IMR-90 (cell line): ENCODE measurements around the gene IL12RB2. TPM values are rescaled to one million over a fixed set of nuclear protein-coding genes. Genes with fewer than 3 reads are reported as not detected.

Source experiments
- ATAC-seq: fragments of 200-7000 bp; cut with Tn5 transposase; 2 replicates; pipeline ENCODE4 v1.9.1; 2020; ENCODE audit warnings: low read depth, mild to moderate bottlenecking, moderate library complexity
- BruUV-seq: library from RNA; stranded (reverse); fragments of 400-500 nt; replicated peaks from 2 replicates; lab custom pipeline; 2021; lab: Mats Ljungman, UMichigan
- CTCF ChIA-PET: fragments of 300-600 bp; formaldehyde crosslinking; extraction: SDS; loops from one replicate; lab custom pipeline; 2021; ENCODE audit warnings: antibody characterized with exemption; lab: Yijun Ruan, JAX
- POLR2A ChIA-PET: fragments of 300-600 bp; sonication (Branson Sonifier 250); formaldehyde crosslinking; loops from one replicate; lab custom pipeline; 2022; ENCODE audit warnings: antibody characterized with exemption; ENCODE audit not compliant: unreplicated experiment; lab: Charles Lee
- DNase-seq: peaks from one replicate; pipeline ENCODE4 v3.0.0; 2013
- H2AFZ ChIP-seq: replicated peaks from 2 replicates; pipeline ENCODE3; 2013; ENCODE audit warnings: low read length, mild to moderate bottlenecking; ENCODE audit not compliant: poor library complexity
- H2AK5ac ChIP-seq: 2 replicates; pipeline ENCODE4 v1.6.1; 2013; ENCODE audit warnings: low read depth, low read length, inconsistent platforms
- H2AK9ac ChIP-seq: replicated peaks from 2 replicates; pipeline ENCODE3; 2013; ENCODE audit warnings: mild to moderate bottlenecking, low read depth, low read length, moderate library complexity; ENCODE audit not compliant: poor library complexity
- H2BK120ac ChIP-seq: 2 replicates; pipeline ENCODE4 v1.6.1; 2013; ENCODE audit warnings: low read depth, low read length, inconsistent platforms
- H2BK15ac ChIP-seq: 3 replicates; pipeline ENCODE4 v1.6.1; 2013; ENCODE audit warnings: low read depth, low read length, inconsistent platforms
- H2BK20ac ChIP-seq: 2 replicates; pipeline ENCODE4 v1.6.1; 2013; ENCODE audit warnings: low read depth, mild to moderate bottlenecking, inconsistent platforms, low read length, moderate library complexity
- H2BK5ac ChIP-seq: 2 replicates; pipeline ENCODE4 v1.6.1; 2013; ENCODE audit warnings: mild to moderate bottlenecking, low read depth, low read length, inconsistent platforms; ENCODE audit not compliant: poor library complexity, severe bottlenecking
- H3K14ac ChIP-seq: replicated peaks from 2 replicates; pipeline ENCODE4 v1.6.1; 2013; ENCODE audit warnings: low read depth, low read length, inconsistent platforms
- H3K18ac ChIP-seq: 2 replicates; pipeline ENCODE4 v1.6.1; 2013; ENCODE audit warnings: low read depth, low read length, control low read depth
- H3K23ac ChIP-seq: 2 replicates; pipeline ENCODE4 v1.6.1; 2013; ENCODE audit warnings: low read depth, low read length, inconsistent platforms
- H3K27ac ChIP-seq: 2 replicates; pipeline ENCODE4 v1.5.1; 2013; ENCODE audit warnings: mild to moderate bottlenecking, control low read depth, low read length; ENCODE audit not compliant: insufficient read depth
- H3K27me3 ChIP-seq: 2 replicates; pipeline ENCODE4 v1.6.1; 2013; ENCODE audit warnings: low read length; ENCODE audit not compliant: control insufficient read depth, insufficient read depth
- H3K36me3 ChIP-seq: 2 replicates; pipeline ENCODE4 v1.6.1; 2013; ENCODE audit warnings: low read length, mixed read lengths; ENCODE audit not compliant: control insufficient read depth, insufficient read depth
- H3K4ac ChIP-seq: 2 replicates; pipeline ENCODE4 v1.6.1; 2013; ENCODE audit warnings: low read depth, low read length, inconsistent platforms
- H3K4me1 ChIP-seq: 2 replicates; pipeline ENCODE4 v1.6.1; 2013; ENCODE audit warnings: low read length, mixed read lengths; ENCODE audit not compliant: control insufficient read depth, insufficient read depth
- H3K4me2 ChIP-seq: 2 replicates; pipeline ENCODE4 v1.6.1; 2013; ENCODE audit warnings: low read depth, mild to moderate bottlenecking, control low read depth, low read length, moderate library complexity
- H3K4me3 ChIP-seq: 2 replicates; pipeline ENCODE4 v1.5.1; 2013; ENCODE audit warnings: low read depth, mild to moderate bottlenecking, control low read depth, low read length, moderate library complexity; ENCODE audit not compliant: insufficient read depth
- H3K56ac ChIP-seq: 2 replicates; pipeline ENCODE4 v1.6.1; 2013; ENCODE audit warnings: low read length, inconsistent platforms; ENCODE audit not compliant: insufficient read depth; ENCODE audit errors: extremely low read depth
- H3K79me1 ChIP-seq, 2 experiments: 2 replicates each; pipeline ENCODE4 v1.6.1; 2013; ENCODE audit warnings: low read length in 2 of 2, inconsistent platforms in 1 of 2, low read depth in 1 of 2
- H3K9ac ChIP-seq: 2 replicates; pipeline ENCODE4 v1.6.1; 2013; ENCODE audit warnings: low read depth, low read length, control low read depth
- H3K9me1 ChIP-seq: 2 replicates; pipeline ENCODE4 v1.6.1; 2013; ENCODE audit warnings: low read length, inconsistent platforms; ENCODE audit not compliant: insufficient read depth
- H3K9me3 ChIP-seq: 2 replicates; pipeline ENCODE4 v1.6.1; 2013; ENCODE audit warnings: low read length; ENCODE audit not compliant: control insufficient read depth, insufficient read depth
- H4K20me1 ChIP-seq: 2 replicates; pipeline ENCODE4 v1.6.1; 2013; ENCODE audit warnings: low read length, inconsistent platforms; ENCODE audit not compliant: insufficient read depth
- H4K5ac ChIP-seq: 2 replicates; pipeline ENCODE4 v1.6.1; 2013; ENCODE audit warnings: mild to moderate bottlenecking, low read depth, low read length, control low read depth
- H4K8ac ChIP-seq, 2 experiments: 2 replicates each; pipeline ENCODE4 v1.6.1; 2013; ENCODE audit warnings: low read depth in 2 of 2, low read length in 2 of 2, control low read depth in 1 of 2, inconsistent platforms in 1 of 2
- H4K91ac ChIP-seq: 2 replicates; pipeline ENCODE4 v1.6.1; 2013; ENCODE audit warnings: low read depth, low read length, inconsistent platforms; ENCODE audit not compliant: insufficient read depth
- BHLHE40 ChIP-seq: fragments of 150-350 bp; IDR thresholded peaks from 2 replicates; pipeline ENCODE4 v1.6.1; 2016; ENCODE audit warnings: mild to moderate bottlenecking, low read depth, low read length
- CEBPB ChIP-seq: IDR thresholded peaks from 2 replicates; pipeline ENCODE4 v1.6.1; 2012; ENCODE audit warnings: low read depth, low read length, improper control_type of control experiment
- CHD1 ChIP-seq: IDR thresholded peaks from 2 replicates; pipeline ENCODE4 v1.6.1; 2012; ENCODE audit warnings: low read depth, low read length, improper control_type of control experiment
- ELK1 ChIP-seq: fragments of 150-350 bp; IDR thresholded peaks from 2 replicates; pipeline ENCODE4 v1.6.1; 2016; ENCODE audit warnings: low read depth, mild to moderate bottlenecking, low read length, moderate library complexity, borderline replicate concordance
- FOS ChIP-seq: fragments of 150-350 bp; IDR thresholded peaks from 2 replicates; pipeline ENCODE4 v1.6.1; 2016; ENCODE audit warnings: low read depth, low read length
- MAFK ChIP-seq: IDR thresholded peaks from 2 replicates; pipeline ENCODE4 v1.6.1; 2012; ENCODE audit warnings: low read depth, low read length, improper control_type of control experiment
- MAZ ChIP-seq: IDR thresholded peaks from 2 replicates; pipeline ENCODE4 v1.6.1; 2012; ENCODE audit warnings: low read depth, mild to moderate bottlenecking, low read length, improper control_type of control experiment, moderate library complexity, borderline replicate concordance
- MXI1 ChIP-seq: IDR thresholded peaks from 2 replicates; pipeline ENCODE4 v1.6.1; 2012; ENCODE audit warnings: low read depth, mild to moderate bottlenecking, low read length, moderate library complexity, borderline replicate concordance
- NFE2L2 ChIP-seq: fragments of 150-350 bp; IDR thresholded peaks from 2 replicates; pipeline ENCODE4 v1.6.1; 2016; ENCODE audit warnings: low read depth, mild to moderate bottlenecking, low read length
- POLR2A ChIP-seq: IDR thresholded peaks from 2 replicates; pipeline ENCODE4 v1.6.1; 2012; ENCODE audit warnings: mild to moderate bottlenecking, low read depth, low read length
- RAD21 ChIP-seq: IDR thresholded peaks from 2 replicates; pipeline ENCODE4 v1.6.1; 2012; ENCODE audit warnings: low read length, improper control_type of control experiment
- RCOR1 ChIP-seq: IDR thresholded peaks from 2 replicates; pipeline ENCODE4 v1.6.1; 2012; ENCODE audit warnings: mild to moderate bottlenecking, low read length, improper control_type of control experiment; ENCODE audit not compliant: insufficient replicate concordance
- RFX5 ChIP-seq: IDR thresholded peaks from 2 replicates; pipeline ENCODE4 v1.8.0; 2012; ENCODE audit warnings: low read depth, mild to moderate bottlenecking, low read length, moderate library complexity
- SMC3 ChIP-seq: fragments of 150-350 bp; IDR thresholded peaks from 2 replicates; pipeline ENCODE4 v1.6.1; 2016; ENCODE audit warnings: low read depth, mild to moderate bottlenecking, antibody characterized with exemption, low read length, moderate library complexity
- WGBS, 2 experiments: methylation state at CpG; one replicate each; pipeline versions ENCODE4 v1.1.5 to v1.1.7; 2013; ENCODE audit warnings: missing lambda C conversion rate in 2 of 2; ENCODE audit not compliant: insufficient read length in 1 of 2; ENCODE audit errors: extremely low coverage in 2 of 2; 5-methylcytosine and 5-hydroxymethylcytosine counted together
- dilution Hi-C: fragments of 300-500 bp; cut with HindIII; formaldehyde crosslinking; loops from one replicate; pipeline ENCODE4 v1.14.3; 2018; ENCODE audit warnings: low sequenced_read_pairs; ENCODE audit not compliant: unreplicated experiment
- in situ Hi-C: fragments of 300-500 bp; cut with MboI; formaldehyde crosslinking; loops from 3 replicates; pipeline ENCODE4 v1.14.3; 2019; ENCODE audit warnings: low sequenced_read_pairs, inconsistent platforms, mixed read lengths
- intact Hi-C: fragments of 100-400 bp; cut with micrococcal nuclease; formaldehyde crosslinking; loops from 2 replicates; pipeline ENCODE4 v1.10.0; 2022
- polyA plus RNA-seq, 3 experiments: library from polyadenylated mRNA; depleted of rRNA; stranded (reverse); fragments of >200 nt; gene quantifications; 2 replicates each; pipeline ENCODE4 v1.2.3, GENCODE V29; 2012; ENCODE audit warnings: low replicate concordance in 1 of 3
- total RNA-seq: library from RNA; depleted of rRNA; stranded (reverse); fragments of >200 nt; gene quantifications from 2 replicates; pipeline ENCODE4 v1.2.3, GENCODE V29; 2012
- TF ChIP-seq, protein P1 (sequence below): conservative IDR thresholded peaks from 2 replicates; pipeline ENCODE4 v1.5.1; 2012; ENCODE audit warnings: mild to moderate bottlenecking, low read depth, low read length, improper control_type of control experiment
- TF ChIP-seq, protein P2 (sequence below): fragments of 150-350 bp; IDR thresholded peaks from 2 replicates; pipeline ENCODE4 v1.6.1; 2017; ENCODE audit warnings: mild to moderate bottlenecking, antibody characterized with exemption, low read length, low read depth

Gene IL12RB2
- total and polyA plus RNA-seq, 2 of the 4 experiments (the other 2 are of a cell fraction), result not detected

DNA sequence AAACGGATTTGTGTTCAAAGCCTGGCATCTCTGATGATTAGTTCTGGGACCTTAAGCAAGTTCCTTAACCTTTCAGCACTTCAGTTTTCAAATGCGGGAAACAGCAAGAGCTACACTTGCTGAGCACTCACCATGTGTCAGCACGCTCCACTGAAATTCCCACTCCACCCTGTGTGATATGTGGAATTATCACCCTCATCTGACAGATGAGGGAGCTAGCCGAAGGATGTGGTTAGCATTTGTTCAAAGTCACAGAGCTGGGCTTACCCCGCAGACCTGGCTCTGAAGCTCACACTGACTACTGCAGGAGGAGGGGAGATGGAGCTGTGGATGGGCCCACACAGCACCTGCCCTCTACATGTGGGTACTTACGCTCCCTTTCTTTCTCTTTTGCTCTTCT, 29.1 kb downstream of the IL12RB2 start:
- ChIA-PET CTCF (interaction anchor here (0.8 kb wide), 2 partner anchors 10 to 12 kb away, joined by 3 read pairs; no protein-coding TSS in a partner anchor), POLR2A (no interaction called here)
- Histone ChIP-seq H3K79me1 (no peaks in the 10 kb centered on the region), H3K14ac (no peak overlapping the region), H4K20me1 (no peaks in the 10 kb centered on the region), H4K5ac (no peak overlapping the region), H3K9me1 (peaks cover 2% of the 10 kb centered on the region; the same call in 1 of the 2 replicates), H4K8ac (no peak overlapping the region), H2BK15ac (no peak overlapping the region), H3K9ac (no peak overlapping the region), H3K27me3 (peaks cover 1% of the 10 kb centered on the region; the same call in 1 of the 2 replicates), H3K4me2 (no peak overlapping the region), H3K56ac (no peak overlapping the region), H3K23ac (no peak overlapping the region), H3K9me3 (no peaks in the 10 kb centered on the region), H3K36me3 (no peaks in the 10 kb centered on the region), H2AK5ac (no peak overlapping the region), H2AFZ (no peak overlapping the region), H3K4me3 (no peak overlapping the region), H2BK5ac (no peak overlapping the region), H3K4ac (no peak overlapping the region), H4K91ac (no peak overlapping the region), H3K27ac (no peak overlapping the region), H2AK9ac (no peak overlapping the region), H2BK20ac (no peak overlapping the region), H2BK120ac (no peak overlapping the region), H3K4me1 (peaks cover 7% of the 10 kb centered on the region; the same call in 1 of the 2 replicates), H3K18ac (no peak overlapping the region)
- intact Hi-C loops, result no loop called here
- no CpG with 5 or more reads among the region's 6 CpGs for WGBS, 2 experiments
- ATAC-seq (no peak), DNase-seq (no peak)
- no peak for TF ChIP-seq FOS
- no peak for TF ChIP-seq SMC3
- TF ChIP-seq RFX5, result no peak
- no peak for TF ChIP-seq RCOR1
- TF ChIP-seq BHLHE40, result no peak
- TF ChIP-seq MAZ, result no peak
- TF ChIP-seq POLR2A, result no peak
- TF ChIP-seq CHD1, result no peak
- no peak for TF ChIP-seq CEBPB
- TF ChIP-seq RAD21, result no peak
- TF ChIP-seq, protein P1, sequence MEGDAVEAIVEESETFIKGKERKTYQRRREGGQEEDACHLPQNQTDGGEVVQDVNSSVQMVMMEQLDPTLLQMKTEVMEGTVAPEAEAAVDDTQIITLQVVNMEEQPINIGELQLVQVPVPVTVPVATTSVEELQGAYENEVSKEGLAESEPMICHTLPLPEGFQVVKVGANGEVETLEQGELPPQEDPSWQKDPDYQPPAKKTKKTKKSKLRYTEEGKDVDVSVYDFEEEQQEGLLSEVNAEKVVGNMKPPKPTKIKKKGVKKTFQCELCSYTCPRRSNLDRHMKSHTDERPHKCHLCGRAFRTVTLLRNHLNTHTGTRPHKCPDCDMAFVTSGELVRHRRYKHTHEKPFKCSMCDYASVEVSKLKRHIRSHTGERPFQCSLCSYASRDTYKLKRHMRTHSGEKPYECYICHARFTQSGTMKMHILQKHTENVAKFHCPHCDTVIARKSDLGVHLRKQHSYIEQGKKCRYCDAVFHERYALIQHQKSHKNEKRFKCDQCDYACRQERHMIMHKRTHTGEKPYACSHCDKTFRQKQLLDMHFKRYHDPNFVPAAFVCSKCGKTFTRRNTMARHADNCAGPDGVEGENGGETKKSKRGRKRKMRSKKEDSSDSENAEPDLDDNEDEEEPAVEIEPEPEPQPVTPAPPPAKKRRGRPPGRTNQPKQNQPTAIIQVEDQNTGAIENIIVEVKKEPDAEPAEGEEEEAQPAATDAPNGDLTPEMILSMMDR, result no peak
- no peak for TF ChIP-seq ELK1
- no peak for TF ChIP-seq MXI1
- TF ChIP-seq NFE2L2, result no peak
- TF ChIP-seq MAFK, result no peak
- TF ChIP-seq, protein P2, sequence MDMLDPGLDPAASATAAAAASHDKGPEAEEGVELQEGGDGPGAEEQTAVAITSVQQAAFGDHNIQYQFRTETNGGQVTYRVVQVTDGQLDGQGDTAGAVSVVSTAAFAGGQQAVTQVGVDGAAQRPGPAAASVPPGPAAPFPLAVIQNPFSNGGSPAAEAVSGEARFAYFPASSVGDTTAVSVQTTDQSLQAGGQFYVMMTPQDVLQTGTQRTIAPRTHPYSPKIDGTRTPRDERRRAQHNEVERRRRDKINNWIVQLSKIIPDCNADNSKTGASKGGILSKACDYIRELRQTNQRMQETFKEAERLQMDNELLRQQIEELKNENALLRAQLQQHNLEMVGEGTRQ, result no peak
- dilution Hi-C loops, result no loop called here
- in situ Hi-C loops, result no loop called here
- no TSS peak for BruUV-seq
